Ovary (tissue), 3 donors: ENCODE measurements around the gene MAP6D1.

Source experiments
- CTCF ChIP-seq, 3 donors: fragments of 450-650 bp in 2 of 3; fragments of 200-600 bp in 1 of 3; IDR thresholded peaks; one replicate each; pipeline versions ENCODE4 v1.5.1 to v1.8.0; 2016 to 2022; ENCODE audit warnings: antibody characterized with exemption in 3 of 3, mild to moderate bottlenecking in 1 of 3
- EP300 ChIP-seq: sonication (generic); formaldehyde crosslinking; IDR thresholded peaks from one replicate; pipeline ENCODE4 v1.6.1; 2017; ENCODE audit warnings: antibody characterized with exemption
- POLR2A ChIP-seq: fragments of 450-650 bp; IDR thresholded peaks from one replicate; pipeline ENCODE4 v1.6.1; 2017; ENCODE audit warnings: antibody characterized with exemption, mild to moderate bottlenecking, moderate library complexity
- donor health status: DM: no; HTN: no; CAD: no.

DNA sequence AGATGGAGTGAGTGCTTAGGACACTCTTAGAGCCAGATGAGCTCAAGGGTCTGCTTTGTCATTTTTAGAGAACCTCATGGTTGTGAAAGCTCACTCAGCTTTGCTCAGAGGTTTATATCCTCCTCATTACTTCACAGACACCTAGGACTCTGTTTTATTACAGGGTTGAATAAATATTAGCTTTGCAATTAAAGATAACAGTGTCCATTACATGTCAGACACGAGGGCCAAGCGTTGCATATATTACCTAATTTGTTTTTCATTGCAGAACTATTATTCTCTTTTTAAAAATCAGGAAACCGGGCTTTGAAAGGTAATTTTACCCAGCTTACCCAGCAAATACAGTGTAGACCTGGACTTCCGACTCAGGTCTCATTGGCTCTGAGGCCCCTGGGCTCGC, 16.1 kb downstream of the MAP6D1 start:
- no peak for TF ChIP-seq CTCF (IDR thresholded peaks at IDR 0.05)
- no peak for TF ChIP-seq EP300
- TF ChIP-seq POLR2A = no peak
